ENCODE measurements around the gene CNNM2. TPM values are rescaled to one million over a fixed set of nuclear protein-coding genes. Genes with fewer than 3 reads are reported as not detected.

CNNM2 gene
- 10 to 100 TPM in 1 of 2 donors, 1 to 10 TPM in 1; 9.0 to 10.9 TPM for total RNA-seq

GRCh38 chr10:102917962-102918816, at the start of gene CNNM2:
Gene CNNM2 (plus strand): TSS chr10:102918294. CDS start chr10:102918481, 187 bp downstream.
- no peaks in the 10 kb centered on the region for H3K9me3 Mint-ChIP-seq
- H3K4me3 Mint-ChIP-seq, result peak within 1 kb of the TSS; percentile 94 to 97
- peaks cover 55% of the 10 kb centered on the region for H3K4me1 Mint-ChIP-seq (ENCODE audit: low read depth)
- peak within 1 kb of the TSS; percentile 78 for H3K27ac Mint-ChIP-seq
- DNase-seq (peak; percentile 99 to 100), ATAC-seq (replicated peaks in 1 of 2) (peak; percentile 87 to 92)
- peaks cover 0 to 3% of the 10 kb centered on the region in 2 donors for H3K36me3 Mint-ChIP-seq (ENCODE audit: insufficient read depth in 2 of 2)
- peaks cover 15% of the 10 kb centered on the region for H3K27me3 Mint-ChIP-seq (ENCODE audit: low read depth)

GRCh38 chr10:102868911-102869257, 49.2 kb upstream of the CNNM2 start:
- Mint-ChIP-seq H3K36me3 (ENCODE audit: insufficient read depth in 2 of 2) (peaks cover 0 to 1% of the 10 kb centered on the region in 2 donors), H3K27ac (peak overlapping the region; percentile 62), H3K27me3 (ENCODE audit: low read depth) (peaks cover 22% of the 10 kb centered on the region), H3K4me1 (ENCODE audit: low read depth) (peaks cover 19% of the 10 kb centered on the region), H3K4me3 (peak overlapping the region; percentile 76 to 86), H3K9me3 (no peaks in the 10 kb centered on the region)
- DNase-seq (no peak), ATAC-seq (replicated peaks in 1 of 2) (no peak)

GRCh38 chr10:102869258-102870198, 48.6 kb upstream of the CNNM2 start, which contains the start of gene AS3MT:
Gene AS3MT (plus strand): TSS chr10:102869470. CDS start chr10:102869593, 123 bp downstream.
- Mint-ChIP-seq H3K9me3 (no peaks in the 10 kb centered on the region), H3K4me3 (peak within 1 kb of the TSS; percentile 86 to 90)

GRCh38 chr10:102870221-102870620, 47.9 kb upstream of the CNNM2 start:
- DNase-seq (no peak), ATAC-seq (replicated peaks in 1 of 2) (no peak)
- Mint-ChIP-seq H3K27ac (no peak overlapping the region), H3K27me3 (ENCODE audit: low read depth) (peaks cover 29% of the 10 kb centered on the region), H3K9me3 (no peaks in the 10 kb centered on the region), H3K36me3 (ENCODE audit: insufficient read depth in 2 of 2) (no peaks in the 10 kb centered on the region), H3K4me3 (peak overlapping the region; percentile 32 to 90), H3K4me1 (ENCODE audit: low read depth) (peaks cover 19% of the 10 kb centered on the region)

More at GRCh38 chr10:102869258-102870198, 48.6 kb upstream of the CNNM2 start, which contains the start of gene AS3MT:
- ATAC-seq (replicated peaks in 1 of 2) (peak; percentile 91 to 96), DNase-seq (peak; percentile 42 to 52)
- Mint-ChIP-seq H3K36me3 (ENCODE audit: insufficient read depth in 2 of 2) (no peaks in the 10 kb centered on the region), H3K4me1 (ENCODE audit: low read depth) (peaks cover 19% of the 10 kb centered on the region), H3K27ac (peak within 1 kb of the TSS; percentile 62), H3K27me3 (ENCODE audit: low read depth) (peaks cover 28% of the 10 kb centered on the region)

- ATAC-seq (replicated peaks in 1 of 2), result no peak
- Mint-ChIP-seq H3K4me1 (ENCODE audit: low read depth) (peaks cover 19% of the 10 kb centered on the region), H3K4me3 (no peak overlapping the region), H3K36me3 (ENCODE audit: insufficient read depth in 2 of 2) (no peaks in the 10 kb centered on the region), H3K27ac (no peak overlapping the region), H3K9me3 (no peaks in the 10 kb centered on the region), H3K27me3 (ENCODE audit: low read depth) (peaks cover 29% of the 10 kb centered on the region)
- DNase-seq, result no peak
Observed at GRCh38 chr10:102872163-102872562, 45.9 kb upstream of the CNNM2 start.

- Mint-ChIP-seq H3K9me3 (no peaks in the 10 kb centered on the region), H3K27me3 (ENCODE audit: low read depth) (peaks cover 7% of the 10 kb centered on the region), H3K4me1 (ENCODE audit: low read depth) (no peaks in the 10 kb centered on the region), H3K4me3 (no peak overlapping the region), H3K27ac (no peak overlapping the region), H3K36me3 (ENCODE audit: insufficient read depth in 2 of 2) (no peaks in the 10 kb centered on the region)
- DNase-seq, result no peak
- no peak for ATAC-seq (replicated peaks in 1 of 2)
Observed at GRCh38 chr10:102876747-102877153, 41.3 kb upstream of the CNNM2 start.

GRCh38 chr10:102878629-102879028, 39.5 kb upstream of the CNNM2 start:
- no peaks in the 10 kb centered on the region for H3K9me3 Mint-ChIP-seq
- H3K4me3 Mint-ChIP-seq, result no peak overlapping the region
- DNase-seq (no peak), ATAC-seq (replicated peaks in 1 of 2) (no peak)
- H3K36me3 Mint-ChIP-seq (ENCODE audit: insufficient read depth in 2 of 2), result no peaks in the 10 kb centered on the region
- peaks cover 7% of the 10 kb centered on the region for H3K27me3 Mint-ChIP-seq (ENCODE audit: low read depth)
- no peak overlapping the region for H3K27ac Mint-ChIP-seq
- H3K4me1 Mint-ChIP-seq (ENCODE audit: low read depth), result no peaks in the 10 kb centered on the region

GRCh38 chr10:102880256-102880655, 37.8 kb upstream of the CNNM2 start:
- Mint-ChIP-seq H3K4me3 (no peak overlapping the region), H3K27ac (no peak overlapping the region), H3K4me1 (ENCODE audit: low read depth) (no peaks in the 10 kb centered on the region), H3K36me3 (ENCODE audit: insufficient read depth in 2 of 2) (no peaks in the 10 kb centered on the region), H3K9me3 (no peaks in the 10 kb centered on the region), H3K27me3 (ENCODE audit: low read depth) (no peaks in the 10 kb centered on the region)
- DNase-seq, result no peak
- ATAC-seq (replicated peaks in 1 of 2), result no peak

GRCh38 chr10:102888048-102888447, 30.0 kb upstream of the CNNM2 start:
- Mint-ChIP-seq H3K27me3 (ENCODE audit: low read depth) (no peaks in the 10 kb centered on the region), H3K4me1 (ENCODE audit: low read depth) (no peaks in the 10 kb centered on the region), H3K36me3 (ENCODE audit: insufficient read depth in 2 of 2) (no peaks in the 10 kb centered on the region), H3K9me3 (no peaks in the 10 kb centered on the region), H3K27ac (no peak overlapping the region), H3K4me3 (no peak overlapping the region)
- DNase-seq, result no peak
- ATAC-seq (replicated peaks in 1 of 2), result no peak

GRCh38 chr10:102894466-102895213, 23.5 kb upstream of the CNNM2 start:
- H3K9me3 Mint-ChIP-seq, result no peaks in the 10 kb centered on the region
- no peak overlapping the region for H3K27ac Mint-ChIP-seq
- H3K27me3 Mint-ChIP-seq (ENCODE audit: low read depth), result no peaks in the 10 kb centered on the region
- H3K4me3 Mint-ChIP-seq, result no peak overlapping the region
- H3K4me1 Mint-ChIP-seq (ENCODE audit: low read depth), result no peaks in the 10 kb centered on the region
- ATAC-seq (replicated peaks in 1 of 2) (no peak), DNase-seq (no peak)
- no peaks in the 10 kb centered on the region for H3K36me3 Mint-ChIP-seq (ENCODE audit: insufficient read depth in 2 of 2)

GRCh38 chr10:102900006-102900405, 18.1 kb upstream of the CNNM2 start:
- Mint-ChIP-seq H3K36me3 (ENCODE audit: insufficient read depth in 2 of 2) (no peaks in the 10 kb centered on the region), H3K4me3 (no peak overlapping the region), H3K27me3 (ENCODE audit: low read depth) (no peaks in the 10 kb centered on the region), H3K4me1 (ENCODE audit: low read depth) (no peaks in the 10 kb centered on the region), H3K27ac (no peak overlapping the region), H3K9me3 (no peaks in the 10 kb centered on the region)
- ATAC-seq (replicated peaks in 1 of 2) (no peak), DNase-seq (no peak)

- no peaks in the 10 kb centered on the region for H3K36me3 Mint-ChIP-seq (ENCODE audit: insufficient read depth in 2 of 2)
- no peak for DNase-seq
Observed at GRCh38 chr10:102904346-102904745, 13.7 kb upstream of the CNNM2 start.

More at GRCh38 chr10:102904346-102904745, 13.7 kb upstream of the CNNM2 start:
- no peaks in the 10 kb centered on the region for H3K27me3 Mint-ChIP-seq (ENCODE audit: low read depth)
- no peaks in the 10 kb centered on the region for H3K9me3 Mint-ChIP-seq
- ATAC-seq (replicated peaks in 1 of 2), result no peak
- no peaks in the 10 kb centered on the region for H3K4me1 Mint-ChIP-seq (ENCODE audit: low read depth)
- no peak overlapping the region for H3K4me3 Mint-ChIP-seq
- H3K27ac Mint-ChIP-seq, result no peak overlapping the region
